ENCODE measurements around the gene SLC4A8.

- TF ChIP-seq CREB1 (IDR thresholded peaks at IDR 0.05; ENCODE audit: low read depth): no peak
- TF ChIP-seq EP300 (IDR thresholded peaks at IDR 0.05; ENCODE audit: borderline replicate concordance): no peak
- no peak for TF ChIP-seq RAD21 (IDR thresholded peaks at IDR 0.05; ENCODE audit: low read depth)
- no peak for TF ChIP-seq MAX (IDR thresholded peaks at IDR 0.05)
- TF ChIP-seq FOXM1 (IDR thresholded peaks at IDR 0.05; ENCODE audit: borderline replicate concordance, low read depth): no peak
- TF ChIP-seq CEBPB (IDR thresholded peaks at IDR 0.05): no peak
- TF ChIP-seq EGR1 (IDR thresholded peaks at IDR 0.05): no peak
- no peak for TF ChIP-seq ZBTB7A (IDR thresholded peaks at IDR 0.05; ENCODE audit: low read depth)
- TF ChIP-seq TEAD4 (IDR thresholded peaks at IDR 0.05): no peak
- no peak for TF ChIP-seq REST (IDR thresholded peaks at IDR 0.05; ENCODE audit: low read depth)
- no peak for TF ChIP-seq TCF12 (IDR thresholded peaks at IDR 0.05; ENCODE audit: low read depth)
- no peak for TF ChIP-seq TAF1 (IDR thresholded peaks at IDR 0.05; ENCODE audit: low read depth)
- no peak for TF ChIP-seq YY1 (IDR thresholded peaks at IDR 0.05; ENCODE audit: low read depth)
- TF ChIP-seq USF1 (IDR thresholded peaks at IDR 0.05): no peak
These were observed 92.7 kb downstream of the SLC4A8 start for GRCh38 chr12:51517316-51517715.
